ENCODE results near the gene ARHGAP11A.

Gene ARHGAP11A

DNA sequence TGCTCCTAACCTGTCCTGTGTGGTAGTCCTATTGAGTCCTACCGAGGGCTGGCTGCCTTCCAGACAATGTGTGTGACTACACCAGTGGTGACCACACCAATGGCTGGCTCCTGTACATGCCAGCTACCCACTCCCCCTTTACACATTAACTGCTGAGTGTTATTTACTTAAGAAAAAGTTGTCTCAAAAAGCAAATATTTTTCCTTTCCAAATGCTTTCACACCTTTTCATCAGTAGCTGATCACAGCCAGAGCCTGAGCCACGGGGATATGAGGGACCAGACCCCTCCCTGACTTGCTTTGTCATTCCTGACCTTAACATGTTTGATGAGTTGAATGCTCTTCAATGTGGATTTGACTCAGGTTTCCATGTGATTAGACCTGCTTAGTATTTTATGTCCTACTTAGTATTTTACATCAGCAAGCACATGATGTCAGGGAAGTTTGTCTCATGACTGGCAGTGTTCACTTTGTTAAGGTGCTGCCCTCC lies 72.9 kb downstream of the ARHGAP11A start:
- peak; percentile 35 for DNase-seq
